ENCODE data around the gene LARGE1. TPM values are rescaled to one million over a fixed set of nuclear protein-coding genes. Genes with fewer than 3 reads are reported as not detected.

Gene LARGE1
- total and polyA plus RNA-seq, 2 of the 8 experiments (the other 6 are each of a cell fraction or from before 2014, with no cell fraction given): 43.7 to 83.0 TPM

GRCh38 chr22:33261699-33262098 lies 658.6 kb downstream of the LARGE1 start:
- Histone ChIP-seq H4K8ac (ENCODE audit: extremely low read depth, insufficient read depth, low read length) (no peak overlapping the region), H2BK5ac (ENCODE audit: low read depth, low read length) (no peak overlapping the region), H3K14ac (ENCODE audit: insufficient read length) (no peak overlapping the region), H3K79me2 (ENCODE audit: control insufficient read depth in 1 of 2, insufficient read depth in 2 of 2, low read length in 2 of 2) (no peaks in the 10 kb centered on the region), H4K91ac (replicated peaks; ENCODE audit: insufficient read length, low read length) (no peak overlapping the region), H4K5ac (ENCODE audit: insufficient read length, low read depth, low read length) (no peak overlapping the region), H2BK12ac (ENCODE audit: low read depth, low read length) (no peak overlapping the region), H2BK20ac (ENCODE audit: low read length) (no peak overlapping the region), H3K4me1 (replicated peaks in 1 of 4; ENCODE audit: control insufficient read depth in 3 of 4, insufficient read depth in 4 of 4, low read length in 3 of 4) (no peaks in the 10 kb centered on the region; a peak in 1 of 7 replicates), H3K4me3 (ENCODE audit: extremely low read depth in 1 of 4, insufficient read depth in 2 of 4, low read depth in 3 of 4, low read length in 4 of 4) (no peak overlapping the region), H3K4ac (replicated peaks; ENCODE audit: insufficient read length, low read depth, low read length) (no peak overlapping the region), H3K4me2 (ENCODE audit: insufficient read depth in 1 of 2, low read depth in 2 of 2, low read length in 2 of 2) (no peak overlapping the region), H2BK15ac (ENCODE audit: low read length) (no peak overlapping the region), H3K56ac (replicated peaks; ENCODE audit: insufficient read length, low read depth, low read length) (no peak overlapping the region), H3K27me3 (replicated peaks in 1 of 4; ENCODE audit: control insufficient read depth in 3 of 4, extremely low read depth in 1 of 4, insufficient read depth in 3 of 4, low read length in 3 of 4) (no peaks in the 10 kb centered on the region), H3K18ac (ENCODE audit: extremely low read depth, low read length) (no peak overlapping the region), H2AFZ (ENCODE audit: low read length) (no peak overlapping the region), H2BK120ac (replicated peaks; ENCODE audit: low read depth, low read length) (no peak overlapping the region), H3K79me1 (ENCODE audit: low read depth, low read length) (no peaks in the 10 kb centered on the region), H3K9ac (replicated peaks in 1 of 4; ENCODE audit: extremely low read depth in 1 of 4, low read depth in 3 of 4, low read length in 3 of 4) (no peak overlapping the region), H3K9me3 (ENCODE audit: insufficient read depth in 2 of 2, low read depth in 1 of 2, low read length in 1 of 2) (no peaks in the 10 kb centered on the region), H3K27ac (ENCODE audit: low read depth, low read length) (no peak overlapping the region), H3K23me2 (ENCODE audit: low read depth, low read length) (no peaks in the 10 kb centered on the region; the same call in 1 of the 2 replicates), H3K36me3 (ENCODE audit: control insufficient read depth in 2 of 4, insufficient read depth in 4 of 4, low read length in 3 of 4) (no peaks in the 10 kb centered on the region), H4K20me1 (replicated peaks in 1 of 2; ENCODE audit: control insufficient read depth in 1 of 2, insufficient read depth in 2 of 2, low read length in 2 of 2) (no peaks in the 10 kb centered on the region), H3K23ac (ENCODE audit: insufficient read length) (no peak overlapping the region), H2AK5ac (ENCODE audit: low read depth, low read length) (no peak overlapping the region)
- 87% methylated on average over 4 of the region's 4 CpGs; no CpG with 5 or more reads in 1 of the 2 experiments for WGBS, 2 experiments (ENCODE audit: extremely low coverage in 1 of 2, insufficient coverage in 1 of 2, insufficient read length in 1 of 2, insufficient replicate concordance in 2 of 2, low coverage in 1 of 2, low lambda C conversion rate in 2 of 2, missing lambda C conversion rate in 1 of 2)
- ChIA-PET POLR2A (ENCODE audit: partially characterized antibody) (no interaction called here), CTCF (ENCODE audit: partially characterized antibody) (interaction anchor here (1.1 kb wide), 1 partner anchor 13 kb away, joined by 5 read pairs; no protein-coding TSS in a partner anchor)
- DNase-seq (ENCODE audit: low read depth in 1 of 2, low spot score in 2 of 2) (no peak), FAIRE-seq (no peak)
- TF ChIP-seq SAP30 (IDR thresholded peaks at IDR 0.05; ENCODE audit: insufficient read depth, insufficient replicate concordance, low read length) (no peak), KDM5A (IDR thresholded peaks at IDR 0.05; ENCODE audit: low read length) (no peak), KDM4A (IDR thresholded peaks at IDR 0.05; ENCODE audit: low read depth, low read length, severe bottlenecking) (no peak), SP2 (IDR thresholded peaks at IDR 0.05; ENCODE audit: low read length) (no peak), CTBP2 (IDR thresholded peaks at IDR 0.05; ENCODE audit: borderline replicate concordance, insufficient read depth, insufficient read length, low read length) (no peak)
